HCT116 (cell line): ENCODE data around the gene SORBS1.

Source experiments
- ATF3 ChIP-seq: IDR thresholded peaks from 2 replicates; pipeline ENCODE4 v1.6.1; 2012
- CTCF ChIP-seq, 3 experiments: fragments of 200-600 bp in 1 of 3; sonication (generic) in 1 of 3; IDR thresholded peaks in 2 of 3; conservative IDR thresholded peaks in 1 of 3; 2 replicates each; pipeline ENCODE4 v1.5.1; 2012 to 2017; ENCODE audit warnings: low read depth in 2 of 3, low read length in 2 of 3, antibody characterized with exemption in 1 of 3, borderline replicate concordance in 1 of 3, control low read depth in 1 of 3, mild to moderate bottlenecking in 1 of 3, mixed read lengths in 1 of 3, mixed run types in 1 of 3, moderate library complexity in 1 of 3; ENCODE audit not compliant: insufficient read depth in 1 of 3
- EZH2 ChIP-seq: fragments of 200-600 bp; sonication (generic); IDR thresholded peaks from 2 replicates; pipeline ENCODE4 v1.6.1; 2017; ENCODE audit warnings: antibody characterized with exemption, mixed run types
- EZH2phosphoT487 ChIP-seq: fragments of 200-600 bp; IDR thresholded peaks from 2 replicates; pipeline ENCODE4 v1.6.1; 2018; ENCODE audit warnings: antibody characterized with exemption, borderline replicate concordance
- POLR2AphosphoS5 ChIP-seq: IDR thresholded peaks from 2 replicates; pipeline ENCODE4 v1.6.1; 2011; ENCODE audit warnings: mild to moderate bottlenecking, low read depth, low read length, moderate library complexity
- REST ChIP-seq: IDR thresholded peaks from 2 replicates; pipeline ENCODE4 v1.6.1; 2012; ENCODE audit warnings: low read depth
- SIN3A ChIP-seq: IDR thresholded peaks from 2 replicates; pipeline ENCODE4 v1.6.1; 2012; ENCODE audit warnings: low read depth
- TCF7L2 ChIP-seq: IDR thresholded peaks from 2 replicates; pipeline ENCODE4 v1.7.0; 2011; ENCODE audit warnings: borderline replicate concordance, inconsistent platforms; ENCODE audit not compliant: insufficient read depth, insufficient read length; ENCODE audit errors: extremely low read depth
- ZFX ChIP-seq: fragments of 450-650 bp; IDR thresholded peaks from 2 replicates; pipeline ENCODE4 v1.6.1; 2017

- TF ChIP-seq CTCF (IDR thresholded peaks at IDR 0.05 in 2 of 3, conservative IDR thresholded peaks at IDR 0.05 in 1 of 3; ENCODE audit: borderline replicate concordance in 1 of 3, insufficient read depth in 1 of 3, low read depth in 2 of 3, low read length in 2 of 3) (no peak), EZH2phosphoT487 (no peak), ZFX (no peak), EZH2 (no peak), TCF7L2 (no peak), POLR2AphosphoS5 (no peak), ATF3 (no peak), SIN3A (no peak), REST (no peak)
Measured at GRCh38 chr10:95268438-95268837, 292.7 kb downstream of the SORBS1 start.
